ENCODE data around the gene PPP1R12B. TPM values are rescaled to one million over a fixed set of nuclear protein-coding genes. Genes with fewer than 3 reads are reported as not detected.
"Not testable (repeated sequence)": the region's sequence is repeated elsewhere in the genome, so short reads cannot be mapped to it uniquely, and the experiment has no call there.

PPP1R12B gene
- total RNA-seq, 1 donor from 2014 or later = 49.1 TPM

- TF ChIP-seq, protein P1, sequence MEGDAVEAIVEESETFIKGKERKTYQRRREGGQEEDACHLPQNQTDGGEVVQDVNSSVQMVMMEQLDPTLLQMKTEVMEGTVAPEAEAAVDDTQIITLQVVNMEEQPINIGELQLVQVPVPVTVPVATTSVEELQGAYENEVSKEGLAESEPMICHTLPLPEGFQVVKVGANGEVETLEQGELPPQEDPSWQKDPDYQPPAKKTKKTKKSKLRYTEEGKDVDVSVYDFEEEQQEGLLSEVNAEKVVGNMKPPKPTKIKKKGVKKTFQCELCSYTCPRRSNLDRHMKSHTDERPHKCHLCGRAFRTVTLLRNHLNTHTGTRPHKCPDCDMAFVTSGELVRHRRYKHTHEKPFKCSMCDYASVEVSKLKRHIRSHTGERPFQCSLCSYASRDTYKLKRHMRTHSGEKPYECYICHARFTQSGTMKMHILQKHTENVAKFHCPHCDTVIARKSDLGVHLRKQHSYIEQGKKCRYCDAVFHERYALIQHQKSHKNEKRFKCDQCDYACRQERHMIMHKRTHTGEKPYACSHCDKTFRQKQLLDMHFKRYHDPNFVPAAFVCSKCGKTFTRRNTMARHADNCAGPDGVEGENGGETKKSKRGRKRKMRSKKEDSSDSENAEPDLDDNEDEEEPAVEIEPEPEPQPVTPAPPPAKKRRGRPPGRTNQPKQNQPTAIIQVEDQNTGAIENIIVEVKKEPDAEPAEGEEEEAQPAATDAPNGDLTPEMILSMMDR (IDR thresholded peaks at IDR 0.05) = no peak
- Histone ChIP-seq H3K9me3 (no peaks in the 10 kb centered on the region), H3K36me3 (peaks cover 30% of the 10 kb centered on the region), H3K27ac (no peak overlapping the region), H3K4me3 (no peak overlapping the region), H3K27me3 (no peaks in the 10 kb centered on the region), H3K4me1 (peaks cover 33% of the 10 kb centered on the region)
- intact Hi-C loops (cut with DNase I) = no loop called here
- DNase-seq (no peak), ATAC-seq (no peak)
Observed at GRCh38 chr1:202578001-202578504, 229.6 kb downstream of the PPP1R12B start.

DNA sequence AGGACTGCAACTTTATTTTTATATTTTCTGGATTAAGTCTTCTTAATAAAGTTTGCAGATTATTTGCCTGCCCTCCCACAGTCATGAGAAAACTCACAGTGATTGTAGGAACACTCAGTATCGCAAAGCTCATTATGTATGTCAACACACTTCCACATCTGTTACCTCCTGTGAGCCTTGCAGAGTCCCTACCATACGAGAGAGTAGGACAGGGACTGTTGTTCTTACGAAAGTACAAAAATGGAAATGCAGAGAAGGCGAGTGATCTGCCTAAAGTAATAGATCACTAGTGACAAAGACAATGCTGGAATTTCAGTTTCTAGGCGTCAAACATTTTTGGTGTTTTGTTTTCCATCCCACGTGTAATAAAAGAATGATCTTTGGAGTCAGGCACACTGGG is 230.1 kb downstream of the PPP1R12B start:
- no peak for DNase-seq
- H3K4me1 ChIP-seq = peaks cover 33% of the 10 kb centered on the region
- intact Hi-C loops (cut with DNase I) = no loop called here
- no peak overlapping the region for H3K27ac ChIP-seq
- no peaks in the 10 kb centered on the region for H3K27me3 ChIP-seq
- no peak overlapping the region for H3K4me3 ChIP-seq
- ATAC-seq = peak; percentile 25
- peaks cover 30% of the 10 kb centered on the region for H3K36me3 ChIP-seq
- H3K9me3 ChIP-seq = no peaks in the 10 kb centered on the region
- TF ChIP-seq, protein P1 (IDR thresholded peaks at IDR 0.05) = no peak

DNA sequence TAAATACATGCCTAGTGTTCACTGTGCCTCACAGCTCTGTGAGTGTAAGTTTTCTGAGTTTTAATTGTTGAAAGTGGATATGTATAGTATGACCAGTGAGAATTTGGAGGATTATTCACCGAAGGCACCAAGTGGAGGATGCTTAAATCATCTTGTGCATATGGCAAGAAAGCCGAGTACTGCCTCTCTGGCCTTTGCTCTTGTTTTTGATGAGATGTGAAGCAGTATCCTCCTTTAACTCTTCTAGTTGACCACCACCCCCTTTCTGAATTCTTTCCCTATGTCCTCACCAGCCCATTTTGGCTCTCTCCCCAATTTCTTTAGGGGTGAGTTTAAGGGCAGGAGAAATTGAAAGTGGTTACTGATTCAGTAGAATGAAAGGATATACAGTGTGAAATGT is 231.3 kb downstream of the PPP1R12B start:
- Histone ChIP-seq H3K4me3 (no peak overlapping the region), H3K36me3 (peaks cover 30% of the 10 kb centered on the region), H3K27ac (no peak overlapping the region), H3K9me3 (no peaks in the 10 kb centered on the region), H3K4me1 (peaks cover 33% of the 10 kb centered on the region), H3K27me3 (no peaks in the 10 kb centered on the region)
- ATAC-seq (no peak), DNase-seq (no peak)
- intact Hi-C loops (cut with DNase I) = no loop called here
- TF ChIP-seq, protein P1 (IDR thresholded peaks at IDR 0.05) = no peak

DNA sequence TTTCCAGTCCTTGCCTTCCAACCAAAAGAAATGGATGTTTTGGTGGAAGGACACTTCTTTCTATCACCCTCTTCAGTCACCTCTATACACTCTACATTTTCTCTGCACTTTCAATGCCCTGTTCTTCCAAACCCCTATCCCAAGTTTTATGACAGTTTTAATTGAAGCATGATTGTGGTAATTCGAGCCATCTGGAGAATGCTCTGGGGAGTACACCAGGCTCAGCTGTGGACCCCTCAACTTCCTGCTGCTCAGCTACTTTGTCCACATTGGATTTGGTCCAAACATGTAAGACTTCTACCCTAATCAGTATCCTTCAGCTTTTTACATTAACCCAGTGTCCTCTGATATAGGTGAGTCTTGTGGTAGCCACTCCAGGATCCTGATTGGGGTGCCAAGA is 232.1 kb downstream of the PPP1R12B start:
- Histone ChIP-seq H3K4me1 (peaks cover 33% of the 10 kb centered on the region), H3K27ac (no peak overlapping the region)
- intact Hi-C loops (cut with DNase I) = no loop called here

GRCh38 chr1:202582350-202582749 is 233.9 kb downstream of the PPP1R12B start:
- DNase-seq; ATAC-seq; intact Hi-C loops (cut with DNase I); H3K4me3 ChIP-seq; H3K27me3 ChIP-seq; H3K9me3 ChIP-seq; H3K27ac ChIP-seq: not testable (repeated sequence)
- peaks cover 30% of the 10 kb centered on the region for H3K36me3 ChIP-seq
- peaks cover 31% of the 10 kb centered on the region for H3K4me1 ChIP-seq

More for the DNA sequence above, 232.1 kb downstream of the PPP1R12B start:
- peaks cover 30% of the 10 kb centered on the region for H3K36me3 ChIP-seq
- no peak overlapping the region for H3K4me3 ChIP-seq
- ATAC-seq (no peak), DNase-seq (no peak)
- no peaks in the 10 kb centered on the region for H3K27me3 ChIP-seq
- H3K9me3 ChIP-seq = no peaks in the 10 kb centered on the region
- TF ChIP-seq, protein P1 (IDR thresholded peaks at IDR 0.05) = no peak

DNA sequence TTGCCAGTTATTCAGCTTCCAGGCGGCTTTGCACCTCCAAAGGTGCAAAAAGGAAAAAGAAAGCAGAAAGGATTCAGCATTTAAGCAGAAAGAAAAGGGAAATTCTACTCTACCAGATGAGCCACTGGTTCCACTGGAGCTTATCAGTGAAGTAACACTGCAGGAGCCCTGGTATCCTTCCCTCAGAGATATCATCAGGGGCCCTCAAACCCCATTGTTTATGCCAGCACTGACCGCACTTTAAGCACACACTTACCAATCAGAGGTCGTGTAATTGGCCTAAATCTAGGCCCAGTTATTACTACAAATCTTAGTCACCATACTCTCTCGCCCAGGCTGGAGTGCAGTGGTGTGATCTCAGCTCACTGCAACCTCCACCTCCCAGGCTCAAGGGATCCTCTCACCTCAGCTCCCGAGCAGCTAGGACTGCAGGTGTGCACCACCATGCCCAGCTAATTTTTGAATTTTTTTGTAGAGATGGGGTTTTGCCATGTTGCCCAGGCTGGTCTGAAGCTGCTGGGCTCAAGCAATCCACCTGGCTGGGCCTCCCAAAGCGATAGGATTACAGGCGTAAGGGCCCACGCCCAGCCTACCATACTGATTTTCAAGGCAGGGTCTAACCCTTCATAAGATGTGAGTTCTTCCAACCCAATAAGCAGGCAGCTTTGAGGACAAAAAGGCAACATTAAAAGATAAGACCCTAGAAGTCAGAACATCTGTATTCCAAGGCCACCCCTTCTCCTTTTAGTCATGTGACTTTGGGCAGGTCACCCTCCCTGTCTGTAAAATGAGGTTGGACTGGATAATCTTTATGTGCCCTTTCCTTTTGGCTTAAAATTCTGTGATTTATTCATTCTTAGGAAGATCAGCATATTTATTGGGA is 236.4 kb downstream of the PPP1R12B start:
- no peak overlapping the region for H3K4me3 ChIP-seq
- intact Hi-C loops (cut with DNase I) = no loop called here
- H3K27ac ChIP-seq = no peak overlapping the region
- H3K27me3 ChIP-seq = no peaks in the 10 kb centered on the region
- H3K4me1 ChIP-seq = peaks cover 24% of the 10 kb centered on the region
- DNase-seq (no peak), ATAC-seq (no peak)
- no peaks in the 10 kb centered on the region for H3K9me3 ChIP-seq
- H3K36me3 ChIP-seq = peaks cover 30% of the 10 kb centered on the region
- TF ChIP-seq, protein P1 (IDR thresholded peaks at IDR 0.05) = no peak

All from upper lobe of right lung (tissue), 1 donor.